Stimulated activated CD8-positive, alpha-beta memory T cell treated with anti-CD3 and anti-CD28 coated beads, Interleukin-2, amount 100 ng/mL, for 48 hours (primary cell): ENCODE measurements around the gene ADAMTSL1.

Experiments
- DNase-seq, 2 donors: peaks; one replicate each; pipeline ENCODE4 v3.0.0-alpha.2; 2020; ENCODE audit warnings: low read depth in 2 of 2

The ADAMTSL1 gene

DNA sequence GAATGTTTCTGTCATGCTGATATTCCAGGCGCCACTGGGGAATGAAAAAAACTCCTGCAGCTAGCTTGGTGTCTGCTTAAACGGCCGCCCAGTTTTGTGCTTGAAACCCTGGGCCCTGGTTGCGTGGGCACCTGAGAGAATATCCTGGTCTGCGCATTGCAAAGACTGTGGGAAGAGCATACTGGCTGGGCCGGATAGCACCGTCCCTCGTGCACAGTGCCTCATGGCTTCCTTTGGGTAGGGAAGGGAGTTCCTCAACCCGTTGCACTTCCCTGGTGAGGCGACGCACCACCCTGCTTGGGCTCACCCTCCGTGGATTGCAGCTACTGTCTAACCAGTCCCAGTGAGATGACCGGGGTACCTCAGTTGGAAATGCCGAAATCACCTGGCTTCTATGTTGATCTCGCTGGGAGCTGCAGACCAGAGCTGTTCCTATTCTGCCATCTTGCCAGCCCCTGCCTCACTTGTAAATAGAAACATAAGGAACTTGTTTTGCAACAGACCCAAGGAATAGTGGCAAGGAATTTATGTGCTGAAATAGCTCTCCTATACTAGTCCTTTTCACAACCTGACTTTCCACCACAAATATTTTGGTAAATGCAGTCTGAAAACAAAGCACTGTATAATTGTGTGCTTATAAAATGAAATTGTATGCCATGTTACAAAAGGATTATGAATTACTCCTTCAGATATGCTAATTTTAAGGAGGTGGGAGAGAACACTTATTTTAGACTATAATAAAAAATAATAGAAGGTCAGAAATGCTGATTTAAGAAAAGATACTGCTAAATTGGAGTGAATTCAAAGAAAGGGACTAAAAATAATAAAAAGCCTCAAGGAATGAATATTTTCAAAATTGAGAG, 90.3 kb downstream of the ADAMTSL1 start:
- no peak for DNase-seq

DNA sequence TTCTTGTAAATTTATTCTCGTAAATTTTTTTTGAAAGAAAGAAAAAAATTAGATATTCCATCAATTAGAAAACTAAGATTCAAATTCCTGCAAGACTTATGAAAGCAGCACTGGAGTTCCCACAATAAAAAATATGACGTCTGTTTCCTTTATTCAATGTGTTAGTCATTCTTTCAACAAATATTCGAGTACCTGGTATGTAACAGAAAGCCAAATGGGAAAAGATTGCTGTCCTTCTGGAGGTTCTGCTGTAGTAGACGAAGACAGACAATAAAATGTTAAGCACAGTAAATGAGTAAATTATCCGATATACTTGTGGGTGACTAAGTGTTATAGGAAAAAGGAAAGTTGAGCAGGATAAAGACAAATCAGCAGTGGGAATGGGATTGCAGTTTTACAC, 92.2 kb downstream of the ADAMTSL1 start:
- no peak for DNase-seq

GRCh38 chr9:18568973-18569372, 95.0 kb downstream of the ADAMTSL1 start:
- no peak for DNase-seq

DNA sequence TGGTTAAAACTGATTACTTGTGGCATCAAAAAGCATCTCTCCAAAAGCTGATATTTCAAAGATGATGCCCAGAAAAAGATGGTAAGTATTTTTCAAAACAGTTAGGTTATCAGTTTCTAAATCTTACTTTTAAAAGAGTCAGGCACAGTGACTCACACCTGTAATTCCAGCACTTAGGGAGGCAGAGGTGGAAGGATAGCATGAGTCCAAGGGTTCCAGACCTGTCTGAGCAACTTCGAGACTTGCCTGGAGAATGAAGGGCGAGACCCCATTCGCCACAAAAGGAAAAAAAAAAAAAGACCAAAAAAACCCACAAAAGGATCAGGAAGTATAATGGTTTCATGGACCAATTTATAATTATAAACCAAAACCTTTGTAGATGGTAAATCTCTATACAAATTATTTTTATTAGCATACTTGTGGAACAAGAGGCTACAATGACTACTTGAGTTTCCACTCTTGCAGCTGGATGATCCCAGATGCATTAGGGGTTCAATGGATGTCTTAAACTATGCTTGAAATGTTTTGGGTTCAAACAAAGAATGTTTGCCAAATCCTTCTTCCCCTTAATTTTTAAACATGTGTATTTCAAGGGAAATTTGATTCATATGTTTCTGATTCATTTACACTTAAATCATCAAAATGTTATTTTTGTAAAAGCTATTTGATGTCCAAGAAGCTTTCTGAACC, 96.1 kb downstream of the ADAMTSL1 start:
- no peak for DNase-seq

DNA sequence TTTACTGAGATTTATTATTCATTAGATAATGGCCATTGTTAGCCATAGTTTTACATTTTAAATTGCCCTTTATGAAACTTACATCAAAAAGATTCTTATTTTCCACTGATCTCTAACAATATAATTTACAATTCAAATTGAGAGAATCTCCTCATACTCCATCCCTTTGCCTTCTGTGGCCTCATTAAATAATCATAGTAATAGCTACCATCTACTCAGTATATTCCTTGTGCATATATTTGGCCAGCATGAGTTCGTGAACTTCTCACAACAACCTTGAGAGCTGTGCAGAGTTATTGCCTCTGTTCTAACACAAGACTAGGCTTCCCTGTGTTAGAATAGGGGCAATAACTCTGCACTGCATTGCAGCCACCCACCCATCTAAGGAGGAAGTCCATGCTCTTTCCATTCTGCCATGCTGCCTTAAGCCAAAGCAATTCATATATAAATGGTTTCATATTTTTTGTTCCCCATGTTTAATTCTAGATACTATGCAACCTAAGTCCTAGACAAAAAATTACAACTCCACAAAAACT, 99.1 kb downstream of the ADAMTSL1 start:
- no peak for DNase-seq

DNA sequence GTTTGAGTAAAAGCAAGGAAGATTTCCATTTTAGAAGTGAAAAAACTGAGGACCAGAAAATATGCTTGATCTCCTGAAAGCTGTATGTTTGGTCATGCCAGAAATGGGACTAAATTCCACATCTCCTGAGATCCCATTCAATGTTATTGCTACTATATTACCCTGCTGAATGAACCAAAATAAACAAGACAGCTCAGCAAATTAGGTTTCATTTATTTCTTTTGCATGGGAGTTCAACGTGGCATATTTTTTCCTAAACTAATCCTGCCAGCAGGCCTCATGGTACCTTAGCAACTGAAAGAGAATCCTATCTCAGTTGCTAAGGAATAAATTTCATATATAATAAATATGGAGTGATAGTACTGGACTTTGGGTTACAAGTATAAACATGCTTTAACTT, 101.7 kb downstream of the ADAMTSL1 start:
- DNase-seq, result no peak

- DNase-seq, result no peak
Measured at GRCh38 chr9:18579536-18579935, 105.6 kb downstream of the ADAMTSL1 start.

DNA sequence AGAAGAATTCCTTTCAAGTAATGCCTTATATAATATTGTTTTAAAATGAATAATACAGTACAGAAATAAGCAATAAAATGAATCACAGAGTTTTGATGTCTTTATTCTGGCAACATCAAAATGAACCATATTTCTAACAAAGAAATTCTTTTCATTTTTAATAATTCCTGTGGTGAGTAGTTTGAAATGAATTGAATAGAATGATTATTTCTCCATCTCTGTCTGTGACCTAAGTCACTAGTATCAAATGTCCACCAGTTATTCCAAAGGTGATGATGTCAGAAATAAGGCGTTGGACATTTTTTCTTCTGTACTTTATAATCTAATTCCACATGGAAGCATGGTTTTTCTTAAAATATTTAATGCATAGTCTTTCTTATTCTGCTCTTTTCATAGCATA, 106.2 kb downstream of the ADAMTSL1 start:
- DNase-seq, result no peak

GRCh38 chr9:18585996-18586395, 112.0 kb downstream of the ADAMTSL1 start:
- DNase-seq, result no peak

DNA sequence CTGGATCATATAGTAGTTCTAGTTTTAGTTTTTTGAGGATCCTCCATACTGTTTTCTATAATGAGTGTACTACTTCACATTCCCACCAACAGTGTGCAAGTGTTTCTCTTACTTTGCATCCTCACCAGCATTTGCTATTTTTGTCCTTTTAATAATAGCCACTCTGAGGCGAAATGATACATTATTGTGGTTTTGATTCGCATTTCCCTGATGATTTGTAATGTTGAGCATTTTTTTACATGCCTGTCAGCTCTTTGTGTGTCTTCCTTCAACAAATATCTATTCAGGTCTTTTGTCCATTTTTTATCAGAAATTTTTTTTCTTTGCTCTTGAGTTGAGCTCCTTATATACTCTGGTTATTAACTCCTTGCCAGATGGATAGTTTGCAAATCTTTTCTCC, 114.0 kb downstream of the ADAMTSL1 start:
- DNase-seq, result no peak

GRCh38 chr9:18591261-18591660, 117.3 kb downstream of the ADAMTSL1 start:
- DNase-seq, result no peak

DNA sequence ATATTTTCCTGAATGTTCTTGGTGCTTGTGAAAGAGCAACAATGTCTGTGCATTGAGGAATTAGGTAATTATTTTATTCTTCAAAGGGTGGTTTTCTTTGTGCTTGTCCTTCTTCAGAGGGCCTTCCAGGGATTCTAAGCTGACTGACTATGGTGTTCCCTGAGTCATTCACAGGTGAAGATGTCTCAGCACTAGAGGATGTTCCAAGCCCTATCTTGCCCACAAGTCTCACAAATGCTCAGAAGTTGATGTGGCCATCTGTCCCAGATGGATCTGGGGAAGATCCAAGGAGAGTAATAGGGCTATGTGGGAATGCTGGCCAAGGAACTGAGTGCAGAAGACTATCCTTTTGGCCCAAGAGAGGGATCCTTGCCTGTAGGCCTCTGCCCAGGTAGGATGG, 120.9 kb downstream of the ADAMTSL1 start:
- DNase-seq, result no peak

DNA sequence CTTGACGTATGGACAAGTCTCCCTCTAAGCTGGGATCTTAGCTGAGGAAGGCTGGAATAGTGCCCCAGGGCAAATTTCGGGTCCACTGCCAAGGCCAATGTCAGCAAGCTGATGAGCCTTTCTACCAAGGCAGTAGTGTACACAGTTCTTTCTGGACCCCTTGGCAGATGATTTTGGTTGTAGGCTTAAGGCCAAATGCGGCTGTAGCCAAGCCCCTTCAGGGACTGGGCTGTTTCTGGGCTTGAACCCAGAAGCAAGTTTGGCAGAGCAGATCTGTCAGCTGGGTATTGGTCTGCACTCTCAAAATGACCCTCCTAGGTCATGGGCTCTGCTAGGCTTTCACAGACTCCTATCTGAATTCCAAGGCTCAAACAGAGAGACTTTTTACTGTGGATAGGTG, 121.6 kb downstream of the ADAMTSL1 start:
- no peak for DNase-seq

DNA sequence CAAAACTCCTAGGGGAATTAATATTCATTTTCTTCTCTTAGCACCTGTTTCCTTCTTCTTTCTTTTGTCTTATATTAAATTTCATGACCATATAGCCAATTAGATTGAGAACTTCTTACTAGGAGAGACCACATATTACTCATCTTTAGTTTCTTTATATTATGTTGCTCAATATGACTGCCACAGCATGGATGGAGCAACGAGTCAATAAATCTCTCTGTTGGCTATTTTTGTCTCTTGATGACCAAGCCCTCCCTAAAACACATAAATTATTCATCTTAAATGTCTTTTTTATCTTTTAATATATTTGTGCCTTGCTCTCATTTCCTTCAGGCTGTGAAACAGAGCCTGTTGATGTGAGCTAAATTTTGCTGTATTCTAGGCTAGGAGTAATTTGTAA, 123.0 kb downstream of the ADAMTSL1 start:
- no peak for DNase-seq

DNA sequence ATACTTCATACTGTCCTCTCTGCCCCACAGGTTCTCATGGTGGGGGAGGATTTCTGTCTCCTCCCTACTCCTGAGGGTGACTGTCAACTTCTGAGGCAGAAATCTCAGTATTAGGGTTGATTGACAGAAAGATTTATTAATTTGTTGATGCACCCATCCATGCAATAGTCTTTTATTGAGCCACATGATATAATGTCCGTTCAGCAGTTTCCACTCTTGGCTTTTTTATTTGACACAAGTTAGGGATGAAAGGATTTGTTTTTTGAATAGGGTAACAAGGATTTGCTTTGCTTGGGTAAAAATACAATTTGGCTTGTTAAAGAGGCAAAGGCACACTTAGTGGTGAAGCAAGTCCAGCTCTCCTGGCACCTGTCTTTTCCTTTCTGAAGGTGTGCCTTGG, 125.0 kb downstream of the ADAMTSL1 start:
- DNase-seq, result no peak

- no peak for DNase-seq
Measured at GRCh38 chr9:18601026-18601425, 127.1 kb downstream of the ADAMTSL1 start.

DNA sequence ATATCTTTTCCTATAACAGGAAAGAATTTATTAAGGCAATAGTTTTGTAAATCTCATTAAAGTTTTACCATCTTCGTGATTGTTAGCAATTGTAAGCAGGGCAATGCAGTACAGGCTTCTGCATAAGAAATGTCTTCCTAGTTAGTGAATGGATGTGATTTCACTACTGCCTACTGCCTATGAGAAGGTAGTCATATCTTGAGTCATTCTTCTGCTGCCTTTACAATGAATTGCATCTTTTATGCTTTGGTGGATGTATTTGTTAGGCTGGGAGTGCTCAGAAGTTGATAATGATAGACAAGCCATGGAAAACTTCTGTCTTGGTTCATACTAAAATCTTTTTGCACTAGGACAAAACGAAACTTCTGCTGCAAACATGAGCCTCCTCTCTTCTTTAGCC, 128.0 kb downstream of the ADAMTSL1 start:
- no peak for DNase-seq

DNA sequence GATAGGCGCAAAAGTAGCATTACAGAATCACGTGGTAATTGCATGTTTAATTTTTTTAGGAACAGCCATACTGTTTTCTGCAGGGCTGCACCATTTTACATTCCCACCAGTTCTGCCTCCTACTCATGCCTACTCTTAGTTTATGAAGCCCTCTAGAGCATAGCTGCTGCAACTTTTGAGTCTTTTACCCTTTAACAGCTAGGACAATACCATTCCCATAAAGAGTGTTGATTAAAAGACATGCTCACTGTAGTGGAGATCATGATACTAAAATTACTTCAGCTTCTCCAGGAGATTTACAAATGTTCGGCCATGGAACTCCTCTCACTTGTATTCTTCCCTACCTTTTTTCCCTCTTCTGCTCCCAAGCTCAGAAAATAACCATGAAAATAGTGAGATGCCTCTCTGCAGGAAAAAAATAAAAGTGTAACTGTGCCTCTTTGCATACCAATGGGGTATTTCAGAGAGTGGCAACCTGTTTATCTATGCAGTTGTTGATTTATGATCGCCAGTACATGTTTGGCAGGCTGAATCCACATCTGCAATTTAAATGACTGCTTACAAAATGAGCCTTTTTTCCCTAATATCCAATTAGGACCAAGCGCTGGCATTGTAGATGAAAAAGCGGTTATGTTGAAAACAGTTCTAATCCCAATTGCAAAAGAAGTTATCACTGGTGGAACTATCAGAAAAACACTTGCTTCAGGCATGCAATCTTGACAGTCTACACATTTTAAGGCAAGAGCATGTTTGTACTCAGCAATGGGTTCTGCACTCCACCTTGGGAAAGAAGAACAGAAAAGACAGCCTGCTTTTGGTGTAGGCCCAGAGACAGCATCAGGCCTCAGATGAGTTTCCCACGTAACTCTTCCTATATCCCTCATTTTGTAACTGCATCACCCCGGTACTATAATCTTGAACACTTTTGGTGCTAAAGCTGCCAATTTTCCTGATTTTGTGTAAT, 131.1 kb downstream of the ADAMTSL1 start:
- DNase-seq, result no peak

GRCh38 chr9:18605766-18606180, 131.8 kb downstream of the ADAMTSL1 start:
- DNase-seq, result no peak

DNA sequence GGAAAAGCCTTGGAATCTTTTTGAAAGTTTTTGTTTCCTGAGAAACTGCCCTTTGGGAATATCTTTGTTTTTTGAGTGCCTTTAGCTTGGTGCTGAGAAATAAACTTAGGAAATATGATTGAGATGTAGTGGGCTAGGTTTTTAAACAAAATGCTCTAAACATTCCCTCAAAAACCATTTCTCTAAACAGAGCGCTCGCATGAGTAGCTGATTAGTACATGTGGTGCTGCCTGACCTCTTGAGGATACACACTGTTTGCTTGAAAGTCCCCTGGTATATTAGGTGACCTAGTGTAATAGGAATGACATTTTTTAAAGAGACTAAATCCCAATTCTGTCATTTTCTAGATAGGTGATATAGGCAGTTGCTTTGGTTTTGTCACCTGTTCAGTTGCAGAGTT, 132.3 kb downstream of the ADAMTSL1 start:
- DNase-seq, result no peak

DNA sequence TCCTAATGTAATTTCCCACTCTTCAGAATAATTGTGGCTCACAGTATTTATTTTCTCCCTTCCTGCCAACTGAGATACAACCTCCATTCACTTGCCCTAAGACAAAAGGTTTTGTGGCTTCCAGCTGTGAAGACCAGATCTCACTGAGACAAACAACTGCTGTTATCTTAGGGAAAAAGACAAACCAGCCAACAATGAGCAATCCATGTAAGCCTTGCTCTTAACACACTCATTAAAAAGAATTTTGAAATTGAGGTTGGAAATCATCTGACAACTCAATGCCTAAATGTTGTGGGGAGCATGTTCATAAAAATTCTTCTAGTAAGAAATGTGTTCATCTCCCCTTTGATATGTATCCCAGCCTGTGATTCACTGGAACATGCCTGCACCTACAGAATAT, 132.9 kb downstream of the ADAMTSL1 start:
- DNase-seq, result no peak

GRCh38 chr9:18608371-18608770, 134.4 kb downstream of the ADAMTSL1 start:
- no peak for DNase-seq
